Keratinocyte (primary cell): ENCODE data around the gene TMEM176B.

Experiments
- EZH2 ChIP-seq: IDR thresholded peaks from one replicate; pipeline ENCODE4 v1.6.1; 2012; ENCODE audit warnings: inconsistent platforms, mild to moderate bottlenecking, low read length, moderate library complexity
- TF ChIP-seq, protein P1 (sequence below), 3 experiments: IDR thresholded peaks in 1 of 3; conservative IDR thresholded peaks in 1 of 3; optimal IDR thresholded peaks in 1 of 3; 2 replicates in 2 of 3; 3 replicates in 1 of 3; pipeline versions ENCODE3 to v1.5.1; 2011; ENCODE audit warnings: low read length in 3 of 3, mild to moderate bottlenecking in 3 of 3, moderate library complexity in 2 of 3, control low read depth in 1 of 3, inconsistent platforms in 1 of 3; ENCODE audit not compliant: insufficient read depth in 2 of 3; ENCODE audit errors: extremely low read depth in 1 of 3

DNA sequence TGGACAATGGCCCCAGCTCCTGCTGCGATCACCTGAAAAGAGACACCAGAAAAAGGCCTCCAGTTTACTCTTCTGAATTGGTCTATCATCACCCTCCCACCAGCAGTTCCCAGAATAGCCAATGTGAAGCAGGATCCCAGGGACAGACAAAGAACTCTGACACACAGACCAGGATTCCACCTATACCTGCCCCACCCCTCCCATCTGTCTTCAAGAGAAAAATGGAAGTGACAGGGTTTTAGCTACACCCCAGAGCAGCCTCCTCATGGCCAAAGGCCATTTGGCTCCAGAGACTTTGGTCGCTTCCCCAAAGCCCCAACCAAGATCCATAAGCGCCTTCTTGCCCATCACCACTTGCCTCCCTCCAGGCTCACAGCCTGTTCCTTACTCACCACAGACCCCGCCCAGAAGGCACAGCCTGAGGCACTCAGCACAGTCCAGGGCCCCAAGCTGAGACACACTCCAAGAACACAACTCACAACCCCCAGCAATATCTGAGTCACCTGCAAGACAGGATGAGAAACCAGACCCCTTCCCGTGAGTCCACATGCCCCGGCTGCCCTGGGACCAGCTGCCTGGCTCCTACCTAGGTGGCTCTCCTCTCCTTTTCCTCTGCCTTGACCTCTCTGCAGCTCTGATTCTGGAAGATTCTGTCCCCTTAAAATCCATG lies 6.5 kb downstream of the TMEM176B start:
- TF ChIP-seq, protein P1, sequence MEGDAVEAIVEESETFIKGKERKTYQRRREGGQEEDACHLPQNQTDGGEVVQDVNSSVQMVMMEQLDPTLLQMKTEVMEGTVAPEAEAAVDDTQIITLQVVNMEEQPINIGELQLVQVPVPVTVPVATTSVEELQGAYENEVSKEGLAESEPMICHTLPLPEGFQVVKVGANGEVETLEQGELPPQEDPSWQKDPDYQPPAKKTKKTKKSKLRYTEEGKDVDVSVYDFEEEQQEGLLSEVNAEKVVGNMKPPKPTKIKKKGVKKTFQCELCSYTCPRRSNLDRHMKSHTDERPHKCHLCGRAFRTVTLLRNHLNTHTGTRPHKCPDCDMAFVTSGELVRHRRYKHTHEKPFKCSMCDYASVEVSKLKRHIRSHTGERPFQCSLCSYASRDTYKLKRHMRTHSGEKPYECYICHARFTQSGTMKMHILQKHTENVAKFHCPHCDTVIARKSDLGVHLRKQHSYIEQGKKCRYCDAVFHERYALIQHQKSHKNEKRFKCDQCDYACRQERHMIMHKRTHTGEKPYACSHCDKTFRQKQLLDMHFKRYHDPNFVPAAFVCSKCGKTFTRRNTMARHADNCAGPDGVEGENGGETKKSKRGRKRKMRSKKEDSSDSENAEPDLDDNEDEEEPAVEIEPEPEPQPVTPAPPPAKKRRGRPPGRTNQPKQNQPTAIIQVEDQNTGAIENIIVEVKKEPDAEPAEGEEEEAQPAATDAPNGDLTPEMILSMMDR (optimal IDR thresholded peaks at IDR 0.05 in 1 of 3, IDR thresholded peaks at IDR 0.05 in 1 of 3, conservative IDR thresholded peaks at IDR 0.05 in 1 of 3; ENCODE audit: extremely low read depth in 1 of 3, insufficient read depth in 2 of 3, low read length in 3 of 3) = no peak
- TF ChIP-seq EZH2 = no peak
